ENCODE data around the gene RBM3. TPM values are rescaled to one million over a fixed set of nuclear protein-coding genes. Genes with fewer than 3 reads are reported as not detected.

The RBM3 gene
- total RNA-seq, 1 experiment from 2014 or later: 221 TPM

DNA sequence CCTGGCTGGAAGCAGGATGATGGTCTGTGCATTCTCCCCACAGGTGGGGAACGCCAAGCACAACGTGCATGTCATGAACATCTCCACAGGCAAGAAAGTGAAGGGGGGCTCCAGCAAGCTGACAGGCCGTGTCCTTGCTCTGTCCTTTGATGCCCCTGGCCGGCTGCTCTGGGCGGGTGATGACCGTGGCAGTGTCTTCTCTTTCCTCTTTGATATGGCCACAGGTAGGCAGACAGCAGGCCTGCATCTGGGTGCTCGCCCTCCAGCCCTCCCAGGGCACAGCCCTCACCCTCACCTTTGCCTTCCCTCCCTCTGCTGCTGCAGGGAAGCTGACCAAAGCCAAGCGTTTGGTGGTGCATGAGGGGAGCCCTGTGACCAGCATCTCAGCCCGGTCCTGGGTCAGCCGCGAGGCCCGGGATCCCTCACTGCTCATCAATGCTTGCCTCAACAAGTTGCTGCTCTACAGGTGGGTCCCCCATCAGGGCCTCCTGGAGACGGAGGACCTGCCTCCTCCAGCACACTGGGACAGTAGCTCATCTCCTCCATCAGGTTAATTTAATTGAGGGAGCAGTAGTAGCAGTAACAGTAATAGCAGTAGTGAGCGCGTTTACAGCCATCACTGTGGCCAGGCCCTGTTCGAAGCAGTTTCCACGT is 27.6 kb downstream of the RBM3 start:
- in situ Hi-C loops (cut with HindIII; ENCODE audit: low pct_unique_long_range_greater_than_20kb, low sequenced_read_pairs): no loop called here
- DNase-seq (ENCODE audit: low read depth, low spot score): no peak

DNA sequence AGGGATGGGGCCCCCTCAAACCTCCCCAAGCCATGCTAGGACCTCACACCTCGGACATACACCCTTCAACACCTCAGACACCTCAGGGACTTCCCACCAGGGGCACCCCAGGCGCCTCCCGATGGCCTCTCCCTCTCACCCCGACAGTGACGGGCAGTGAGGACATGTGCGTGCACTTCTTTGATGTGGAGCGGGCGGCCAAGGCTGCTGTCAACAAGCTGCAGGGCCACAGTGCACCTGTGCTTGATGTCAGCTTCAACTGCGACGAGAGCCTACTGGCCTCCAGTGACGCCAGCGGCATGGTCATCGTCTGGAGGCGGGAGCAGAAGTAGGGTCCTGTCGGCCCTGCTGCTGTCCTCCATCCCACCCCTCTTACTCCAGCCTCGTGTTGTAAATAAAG is 30.4 kb downstream of the RBM3 start:
- no peak for DNase-seq (ENCODE audit: low read depth, low spot score)
- in situ Hi-C loops (cut with HindIII; ENCODE audit: low pct_unique_long_range_greater_than_20kb, low sequenced_read_pairs): no loop called here

DNA sequence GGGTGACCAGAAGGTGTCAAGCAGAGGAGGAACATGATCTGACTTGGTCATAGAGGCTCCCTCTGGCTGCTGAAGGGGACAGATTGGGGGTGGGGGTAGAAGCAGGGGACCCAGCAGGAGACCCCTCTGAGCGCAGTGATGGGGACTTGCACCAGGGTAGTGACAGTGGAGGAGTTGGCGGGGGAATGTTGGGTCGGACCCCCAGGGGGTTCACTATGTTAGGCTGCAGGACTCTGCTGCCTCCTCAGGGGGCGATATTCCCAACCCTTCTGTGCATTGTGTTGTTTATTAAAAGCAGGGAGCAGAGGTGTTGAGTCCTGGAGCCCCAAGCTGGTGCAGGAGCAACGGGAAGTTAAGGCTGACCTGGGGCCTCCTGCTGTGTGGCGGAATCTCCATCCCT is 31.8 kb downstream of the RBM3 start:
- in situ Hi-C loops (cut with HindIII; ENCODE audit: low pct_unique_long_range_greater_than_20kb, low sequenced_read_pairs): no loop called here
- no peak for DNase-seq (ENCODE audit: low read depth, low spot score)

DNA sequence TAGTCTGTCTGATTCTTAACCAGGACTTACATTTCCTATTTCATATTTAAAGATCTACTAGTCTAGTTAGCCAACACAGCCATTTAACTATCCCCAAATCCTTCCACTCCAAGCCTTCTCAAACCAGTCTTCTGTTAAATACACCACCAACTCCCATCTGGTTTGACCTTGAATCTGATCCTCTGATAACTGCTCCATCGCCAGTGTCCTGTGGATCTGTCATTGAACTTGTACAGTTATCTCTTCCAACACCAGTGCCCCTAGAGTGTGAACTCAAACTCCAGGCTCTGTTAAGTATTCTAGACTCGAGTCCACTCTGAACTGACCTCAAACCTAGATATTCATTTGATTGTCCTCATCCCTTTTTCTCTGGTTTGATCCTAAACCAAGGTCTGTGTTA is 37.4 kb downstream of the RBM3 start:
- in situ Hi-C loops (cut with HindIII; ENCODE audit: low pct_unique_long_range_greater_than_20kb, low sequenced_read_pairs): no loop called here

DNA sequence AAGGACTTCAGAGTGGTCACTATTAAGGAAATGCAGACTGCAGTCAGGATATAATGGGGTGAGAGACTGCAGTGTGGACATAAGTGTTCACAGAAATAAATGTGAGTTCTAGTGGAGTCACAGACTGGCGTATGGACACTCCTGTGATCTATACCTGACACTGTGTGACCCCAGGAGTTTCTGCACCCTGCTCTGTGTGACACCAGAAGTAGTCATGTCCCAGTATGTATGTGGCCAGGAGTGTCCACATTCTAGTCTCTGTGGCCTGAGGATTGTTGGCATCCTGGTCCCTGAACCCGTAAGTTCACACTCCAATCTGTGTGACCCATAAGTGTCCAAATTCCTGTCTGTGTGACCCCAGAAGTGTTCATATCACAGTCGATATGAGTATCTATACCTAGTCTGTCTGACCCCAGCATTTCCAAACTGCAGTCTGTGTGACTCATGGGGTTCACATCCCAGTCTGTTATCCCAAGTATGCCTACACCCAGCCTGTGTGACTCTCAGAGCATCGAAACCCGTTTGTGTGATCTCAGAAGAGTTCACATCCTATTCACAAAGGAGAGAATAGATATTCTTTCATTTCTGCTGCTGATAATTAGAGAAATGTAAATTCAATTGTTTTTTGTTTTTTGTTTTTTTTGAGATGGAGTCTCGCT is 39.3 kb downstream of the RBM3 start:
- no peak for DNase-seq (ENCODE audit: low read depth, low spot score)
- in situ Hi-C loops (cut with HindIII; ENCODE audit: low pct_unique_long_range_greater_than_20kb, low sequenced_read_pairs): no loop called here

More for the DNA sequence above, 37.4 kb downstream of the RBM3 start:
- DNase-seq (ENCODE audit: low read depth, low spot score): no peak

DNA sequence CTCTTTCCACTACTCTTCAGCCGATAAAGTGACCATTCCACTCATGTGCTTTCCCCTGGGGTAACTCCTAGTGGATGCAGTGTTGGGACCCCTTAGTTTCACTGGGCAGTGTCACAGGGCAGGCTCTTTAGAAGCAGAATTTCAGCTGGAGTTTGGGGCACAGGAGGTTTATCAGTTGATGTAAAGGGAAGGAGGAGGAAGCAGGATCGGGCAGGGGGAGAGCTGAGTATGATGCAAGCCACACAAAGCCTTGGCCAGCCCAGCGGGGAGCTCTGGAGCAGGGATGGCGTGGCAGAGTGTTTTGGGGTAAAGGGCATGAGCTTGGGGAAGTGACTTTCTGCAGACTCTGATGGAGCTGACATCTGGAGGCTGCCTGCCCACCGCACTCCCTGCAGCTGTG is 42.3 kb downstream of the RBM3 start:
- in situ Hi-C loops (cut with HindIII; ENCODE audit: low pct_unique_long_range_greater_than_20kb, low sequenced_read_pairs): no loop called here
- DNase-seq (ENCODE audit: low read depth, low spot score): no peak

DNA sequence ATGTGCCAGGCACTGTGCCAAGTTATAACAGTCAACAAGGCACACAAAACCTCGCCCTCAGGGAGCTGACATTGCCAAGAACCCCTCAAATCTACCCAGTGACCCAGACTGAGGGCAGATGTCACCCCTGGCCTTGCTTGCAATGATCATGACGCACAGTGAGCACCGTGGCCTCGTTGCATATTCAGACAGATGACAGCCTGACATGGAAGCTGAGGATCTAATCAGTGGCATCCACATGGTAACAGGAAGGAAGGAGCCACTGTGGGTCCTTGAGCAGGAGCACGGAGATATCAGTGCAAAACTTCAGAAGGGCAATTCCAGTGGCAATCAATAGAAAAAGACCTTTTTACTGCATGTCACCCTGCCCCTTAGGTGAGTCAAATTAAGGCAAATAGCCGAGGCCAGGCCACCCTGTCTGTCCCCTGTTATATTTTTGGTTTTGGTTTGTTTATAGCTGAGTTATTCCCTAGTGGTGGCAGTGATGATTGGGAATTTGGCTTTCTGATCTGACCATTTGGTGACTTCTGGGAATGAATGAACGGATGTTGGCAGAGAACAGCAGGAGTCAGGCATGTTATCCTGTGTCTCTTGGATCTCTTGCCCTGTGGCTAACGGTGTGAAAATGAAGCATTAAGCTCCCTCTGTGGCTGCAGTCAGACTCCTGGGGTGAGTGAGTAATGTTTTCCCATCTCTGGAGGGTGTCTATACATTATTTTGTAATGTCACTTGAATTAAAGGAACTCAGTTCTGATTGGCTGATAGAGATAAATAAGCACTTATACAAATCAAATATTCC is 43.5 kb downstream of the RBM3 start:
- in situ Hi-C loops (cut with HindIII; ENCODE audit: low pct_unique_long_range_greater_than_20kb, low sequenced_read_pairs): no loop called here
- no peak for DNase-seq (ENCODE audit: low read depth, low spot score)

DNA sequence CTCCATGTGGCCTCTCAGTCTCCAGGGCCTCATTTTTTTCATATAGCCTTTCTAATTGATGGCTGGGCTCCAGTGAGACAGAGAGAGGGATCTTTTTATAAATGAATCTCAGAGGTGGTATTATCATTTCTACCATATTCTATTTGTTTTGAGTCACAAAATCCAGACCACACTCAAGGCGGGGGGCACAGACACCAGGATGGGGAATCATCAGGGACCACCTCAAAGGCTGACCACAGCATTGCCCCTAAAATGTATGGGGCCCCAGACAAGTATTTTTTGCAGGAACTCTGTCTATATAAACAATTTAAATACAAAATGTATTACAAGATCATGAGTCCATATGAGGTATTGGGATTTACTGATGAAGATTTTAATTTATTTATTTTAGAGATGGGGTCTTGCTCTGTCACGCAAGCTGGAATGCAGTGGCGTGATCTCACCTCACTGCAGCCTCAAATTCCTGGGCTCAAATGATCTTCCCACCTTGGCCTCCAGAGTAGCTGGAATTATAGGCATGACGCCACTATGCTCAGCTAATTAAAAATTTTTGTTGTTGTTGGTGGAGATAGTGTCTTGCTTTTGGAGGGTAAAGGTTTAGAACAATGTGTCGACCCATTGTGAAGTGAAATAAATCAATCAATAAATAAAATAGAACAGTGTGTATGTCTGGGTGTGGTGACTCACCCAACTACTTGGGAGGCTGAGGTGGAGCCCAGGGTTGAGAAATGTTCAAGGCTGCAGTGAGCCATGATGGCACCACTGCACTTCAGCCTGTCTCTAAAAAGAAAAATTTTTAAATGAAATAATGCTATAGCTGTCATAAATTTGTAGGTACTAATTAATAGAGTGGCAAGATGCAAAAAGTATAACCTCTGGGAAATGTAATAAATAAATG is 52.4 kb downstream of the RBM3 start:
- no peak for DNase-seq (ENCODE audit: low read depth, low spot score)
- in situ Hi-C loops (cut with HindIII; ENCODE audit: low pct_unique_long_range_greater_than_20kb, low sequenced_read_pairs): no loop called here

Small RNA genes within 50 kb of the gene (small RNA-seq; reads per million reads assigned to genes)
- 0 reads per million in 2 experiments for gene MRPL32P1

Other genes with a start within 250 kb of the RBM3 start
- gene SSX3, start 217.8 kb upstream of the RBM3 start, total RNA-seq (2014; rRNA removed; shearing (Covaris generic)): not detected in 2 replicates
- 0.42 TPM in 1 of 2 replicates, not detected in the other for gene SSX4, start 190.9 kb upstream of the RBM3 start, total RNA-seq (2014; rRNA removed; shearing (Covaris generic))
- 0.42 TPM in 1 of 2 replicates, not detected in the other for gene SSX4B, start 162.5 kb upstream of the RBM3 start, total RNA-seq (2014; rRNA removed; shearing (Covaris generic))
- gene SLC38A5, start 104.2 kb upstream of the RBM3 start, total RNA-seq (2014; rRNA removed; shearing (Covaris generic)): not detected in 2 replicates
- gene FTSJ1, start 98.3 kb upstream of the RBM3 start, total RNA-seq (2014; rRNA removed; shearing (Covaris generic)): 39.2 and 48.3 TPM in 2 replicates
- gene PORCN, start 65.5 kb upstream of the RBM3 start, total RNA-seq (2014; rRNA removed; shearing (Covaris generic)): 13.7 and 16.1 TPM in 2 replicates
- 50.2 and 53.6 TPM in 2 replicates for gene EBP, start 52.7 kb upstream of the RBM3 start, total RNA-seq (2014; rRNA removed; shearing (Covaris generic))
- 3.3 and 4.7 TPM in 2 replicates for gene TBC1D25, start 34.8 kb upstream of the RBM3 start, total RNA-seq (2014; rRNA removed; shearing (Covaris generic))
- 46.8 and 50.4 TPM in 2 replicates for gene WDR13, start 23.0 kb downstream of the RBM3 start, total RNA-seq (2014; rRNA removed; shearing (Covaris generic))
- 0.42 TPM in 1 of 2 replicates, not detected in the other for gene WAS, start 109.3 kb downstream of the RBM3 start, total RNA-seq (2014; rRNA removed; shearing (Covaris generic))
- 6.5 and 6.9 TPM in 2 replicates for gene SUV39H1, start 122.2 kb downstream of the RBM3 start, total RNA-seq (2014; rRNA removed; shearing (Covaris generic))
- gene GLOD5, start 187.3 kb downstream of the RBM3 start, total RNA-seq (2014; rRNA removed; shearing (Covaris generic)): not detected in 2 replicates
- not detected in 2 replicates for gene GATA1, start 212.1 kb downstream of the RBM3 start, total RNA-seq (2014; rRNA removed; shearing (Covaris generic))
- gene HDAC6, start 227.6 kb downstream of the RBM3 start, total RNA-seq (2014; rRNA removed; shearing (Covaris generic)): 21.7 and 24.6 TPM in 2 replicates

All from SK-MEL-5 (cell line).